NT2/D1 (cell line): ENCODE results near the gene HOXC10.

Source experiments
- SUZ12 ChIP-seq: IDR thresholded peaks from 2 replicates; pipeline ENCODE4 v1.6.1; 2011; ENCODE audit not compliant: insufficient read length, insufficient read depth; ENCODE audit errors: extremely low read depth
- YY1 ChIP-seq: IDR thresholded peaks from 2 replicates; pipeline ENCODE4 v1.6.1; 2011; ENCODE audit not compliant: insufficient read length, insufficient read depth
- ZNF274 ChIP-seq: IDR thresholded peaks from 2 replicates; pipeline ENCODE4 v1.6.1; 2011; ENCODE audit warnings: mild to moderate bottlenecking, low read depth, low read length

GRCh38 chr12:53950789-53951576, 34.0 kb upstream of the HOXC10 start:
- TF ChIP-seq ZNF274 = no peak
- TF ChIP-seq YY1 = no peak
- no peak for TF ChIP-seq SUZ12
